IMR-90 (cell line): ENCODE measurements around the gene SLC25A25. TPM values are rescaled to one million over a fixed set of nuclear protein-coding genes. Genes with fewer than 3 reads are reported as not detected.

Experiments
- ATAC-seq: fragments of 200-7000 bp; cut with Tn5 transposase; 2 replicates; pipeline ENCODE4 v1.9.1; 2020; ENCODE audit warnings: low read depth, mild to moderate bottlenecking, moderate library complexity
- BruUV-seq: library from RNA; stranded (reverse); fragments of 400-500 nt; replicated peaks from 2 replicates; lab custom pipeline; 2021; lab: Mats Ljungman, UMichigan
- CTCF ChIA-PET: fragments of 300-600 bp; formaldehyde crosslinking; extraction: SDS; loops from one replicate; lab custom pipeline; 2021; ENCODE audit warnings: antibody characterized with exemption; lab: Yijun Ruan, JAX
- POLR2A ChIA-PET: fragments of 300-600 bp; sonication (Branson Sonifier 250); formaldehyde crosslinking; loops from one replicate; lab custom pipeline; 2022; ENCODE audit warnings: antibody characterized with exemption; ENCODE audit not compliant: unreplicated experiment; lab: Charles Lee
- DNase-seq: peaks from one replicate; pipeline ENCODE4 v3.0.0; 2013
- H2AFZ ChIP-seq: replicated peaks from 2 replicates; pipeline ENCODE3; 2013; ENCODE audit warnings: low read length, mild to moderate bottlenecking; ENCODE audit not compliant: poor library complexity
- H2AK5ac ChIP-seq: 2 replicates; pipeline ENCODE4 v1.6.1; 2013; ENCODE audit warnings: low read depth, low read length, inconsistent platforms
- H2AK9ac ChIP-seq: replicated peaks from 2 replicates; pipeline ENCODE3; 2013; ENCODE audit warnings: mild to moderate bottlenecking, low read depth, low read length, moderate library complexity; ENCODE audit not compliant: poor library complexity
- H2BK120ac ChIP-seq: 2 replicates; pipeline ENCODE4 v1.6.1; 2013; ENCODE audit warnings: low read depth, low read length, inconsistent platforms
- H2BK15ac ChIP-seq: 3 replicates; pipeline ENCODE4 v1.6.1; 2013; ENCODE audit warnings: low read depth, low read length, inconsistent platforms
- H2BK20ac ChIP-seq: 2 replicates; pipeline ENCODE4 v1.6.1; 2013; ENCODE audit warnings: low read depth, mild to moderate bottlenecking, inconsistent platforms, low read length, moderate library complexity
- H2BK5ac ChIP-seq: 2 replicates; pipeline ENCODE4 v1.6.1; 2013; ENCODE audit warnings: mild to moderate bottlenecking, low read depth, low read length, inconsistent platforms; ENCODE audit not compliant: poor library complexity, severe bottlenecking
- H3K14ac ChIP-seq: replicated peaks from 2 replicates; pipeline ENCODE4 v1.6.1; 2013; ENCODE audit warnings: low read depth, low read length, inconsistent platforms
- H3K18ac ChIP-seq: 2 replicates; pipeline ENCODE4 v1.6.1; 2013; ENCODE audit warnings: low read depth, low read length, control low read depth
- H3K23ac ChIP-seq: 2 replicates; pipeline ENCODE4 v1.6.1; 2013; ENCODE audit warnings: low read depth, low read length, inconsistent platforms
- H3K27ac ChIP-seq: 2 replicates; pipeline ENCODE4 v1.5.1; 2013; ENCODE audit warnings: mild to moderate bottlenecking, control low read depth, low read length; ENCODE audit not compliant: insufficient read depth
- H3K27me3 ChIP-seq: 2 replicates; pipeline ENCODE4 v1.6.1; 2013; ENCODE audit warnings: low read length; ENCODE audit not compliant: control insufficient read depth, insufficient read depth
- H3K36me3 ChIP-seq: 2 replicates; pipeline ENCODE4 v1.6.1; 2013; ENCODE audit warnings: low read length, mixed read lengths; ENCODE audit not compliant: control insufficient read depth, insufficient read depth
- H3K4ac ChIP-seq: 2 replicates; pipeline ENCODE4 v1.6.1; 2013; ENCODE audit warnings: low read depth, low read length, inconsistent platforms
- H3K4me1 ChIP-seq: 2 replicates; pipeline ENCODE4 v1.6.1; 2013; ENCODE audit warnings: low read length, mixed read lengths; ENCODE audit not compliant: control insufficient read depth, insufficient read depth
- H3K4me2 ChIP-seq: 2 replicates; pipeline ENCODE4 v1.6.1; 2013; ENCODE audit warnings: low read depth, mild to moderate bottlenecking, control low read depth, low read length, moderate library complexity
- H3K4me3 ChIP-seq: 2 replicates; pipeline ENCODE4 v1.5.1; 2013; ENCODE audit warnings: low read depth, mild to moderate bottlenecking, control low read depth, low read length, moderate library complexity; ENCODE audit not compliant: insufficient read depth
- H3K56ac ChIP-seq: 2 replicates; pipeline ENCODE4 v1.6.1; 2013; ENCODE audit warnings: low read length, inconsistent platforms; ENCODE audit not compliant: insufficient read depth; ENCODE audit errors: extremely low read depth
- H3K79me1 ChIP-seq, 2 experiments: 2 replicates each; pipeline ENCODE4 v1.6.1; 2013; ENCODE audit warnings: low read length in 2 of 2, inconsistent platforms in 1 of 2, low read depth in 1 of 2
- H3K9ac ChIP-seq: 2 replicates; pipeline ENCODE4 v1.6.1; 2013; ENCODE audit warnings: low read depth, low read length, control low read depth
- H3K9me1 ChIP-seq: 2 replicates; pipeline ENCODE4 v1.6.1; 2013; ENCODE audit warnings: low read length, inconsistent platforms; ENCODE audit not compliant: insufficient read depth
- H3K9me3 ChIP-seq: 2 replicates; pipeline ENCODE4 v1.6.1; 2013; ENCODE audit warnings: low read length; ENCODE audit not compliant: control insufficient read depth, insufficient read depth
- H4K20me1 ChIP-seq: 2 replicates; pipeline ENCODE4 v1.6.1; 2013; ENCODE audit warnings: low read length, inconsistent platforms; ENCODE audit not compliant: insufficient read depth
- H4K5ac ChIP-seq: 2 replicates; pipeline ENCODE4 v1.6.1; 2013; ENCODE audit warnings: mild to moderate bottlenecking, low read depth, low read length, control low read depth
- H4K8ac ChIP-seq, 2 experiments: 2 replicates each; pipeline ENCODE4 v1.6.1; 2013; ENCODE audit warnings: low read depth in 2 of 2, low read length in 2 of 2, control low read depth in 1 of 2, inconsistent platforms in 1 of 2
- H4K91ac ChIP-seq: 2 replicates; pipeline ENCODE4 v1.6.1; 2013; ENCODE audit warnings: low read depth, low read length, inconsistent platforms; ENCODE audit not compliant: insufficient read depth
- CTCF ChIP-seq: conservative IDR thresholded peaks from 2 replicates; pipeline ENCODE4 v1.5.1; 2012; ENCODE audit warnings: mild to moderate bottlenecking, low read depth, low read length, improper control_type of control experiment
- MAFK ChIP-seq: IDR thresholded peaks from 2 replicates; pipeline ENCODE4 v1.6.1; 2012; ENCODE audit warnings: low read depth, low read length, improper control_type of control experiment
- NFE2L2 ChIP-seq: fragments of 150-350 bp; IDR thresholded peaks from 2 replicates; pipeline ENCODE4 v1.6.1; 2016; ENCODE audit warnings: low read depth, mild to moderate bottlenecking, low read length
- RAD21 ChIP-seq: IDR thresholded peaks from 2 replicates; pipeline ENCODE4 v1.6.1; 2012; ENCODE audit warnings: low read length, improper control_type of control experiment
- WGBS, 2 experiments: methylation state at CpG; one replicate each; pipeline versions ENCODE4 v1.1.5 to v1.1.7; 2013; ENCODE audit warnings: missing lambda C conversion rate in 2 of 2; ENCODE audit not compliant: insufficient read length in 1 of 2; ENCODE audit errors: extremely low coverage in 2 of 2; 5-methylcytosine and 5-hydroxymethylcytosine counted together
- dilution Hi-C: fragments of 300-500 bp; cut with HindIII; formaldehyde crosslinking; loops from one replicate; pipeline ENCODE4 v1.14.3; 2018; ENCODE audit warnings: low sequenced_read_pairs; ENCODE audit not compliant: unreplicated experiment
- in situ Hi-C: fragments of 300-500 bp; cut with MboI; formaldehyde crosslinking; loops from 3 replicates; pipeline ENCODE4 v1.14.3; 2019; ENCODE audit warnings: low sequenced_read_pairs, inconsistent platforms, mixed read lengths
- intact Hi-C: fragments of 100-400 bp; cut with micrococcal nuclease; formaldehyde crosslinking; loops from 2 replicates; pipeline ENCODE4 v1.10.0; 2022
- polyA plus RNA-seq, 3 experiments: library from polyadenylated mRNA; depleted of rRNA; stranded (reverse); fragments of >200 nt; gene quantifications; 2 replicates each; pipeline ENCODE4 v1.2.3, GENCODE V29; 2012; ENCODE audit warnings: low replicate concordance in 1 of 3
- total RNA-seq: library from RNA; depleted of rRNA; stranded (reverse); fragments of >200 nt; gene quantifications from 2 replicates; pipeline ENCODE4 v1.2.3, GENCODE V29; 2012

The SLC25A25 gene
- total and polyA plus RNA-seq, 2 of the 4 experiments (the other 2 are of a cell fraction): 14.0 to 17.9 TPM

DNA sequence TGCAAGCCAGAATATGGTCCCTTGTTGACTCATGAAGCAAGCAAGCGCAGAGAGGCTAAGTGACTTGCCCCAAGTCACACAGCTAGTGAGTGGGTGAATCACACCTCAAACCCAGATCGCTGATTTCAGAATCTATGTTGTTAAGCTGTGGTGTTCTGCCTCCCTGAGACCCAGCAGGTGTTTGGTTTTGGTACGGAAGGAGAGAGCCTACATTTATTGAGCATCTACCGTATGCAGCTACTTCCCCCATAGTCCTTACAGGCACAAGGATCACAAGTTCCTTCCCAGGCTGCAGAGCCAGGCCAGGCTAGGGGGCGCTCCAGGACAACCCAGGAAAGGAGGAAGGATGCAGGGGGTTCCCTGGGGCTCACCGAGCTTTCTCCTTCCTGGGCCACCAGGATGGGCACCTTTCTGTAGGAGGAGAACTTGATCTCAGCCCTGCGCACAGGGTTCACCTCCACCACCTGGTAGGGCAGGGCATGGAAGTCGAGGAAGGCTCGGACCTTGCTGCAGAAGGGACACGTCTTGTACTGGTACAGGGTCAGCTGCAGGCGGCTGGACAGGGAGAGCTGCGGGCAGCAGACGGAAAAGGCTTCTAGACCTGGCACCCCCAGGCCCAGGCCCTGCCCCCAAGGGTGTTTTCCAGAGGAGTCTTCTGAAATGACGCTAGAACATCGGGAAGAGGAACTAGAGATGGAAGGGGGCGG lies 57.0 kb downstream of the SLC25A25 start:
- no peak overlapping the region for H3K4me2 ChIP-seq
- intact Hi-C loops (no loop called here), dilution Hi-C loops (no loop called here)

More for the DNA sequence above, 57.0 kb downstream of the SLC25A25 start:
- no peak overlapping the region for H2BK20ac ChIP-seq
- TF ChIP-seq MAFK: no peak
- peak; percentile 55 for TF ChIP-seq CTCF
- peak; percentile 46 for TF ChIP-seq RAD21
- no peak for TF ChIP-seq NFE2L2
- peak; percentile 45 for DNase-seq
- peaks cover 17% of the 10 kb centered on the region; the same call in 1 of the 2 replicates for H4K20me1 ChIP-seq
- H3K9me3 ChIP-seq: no peaks in the 10 kb centered on the region
- H3K23ac ChIP-seq: no peak overlapping the region
- H4K91ac ChIP-seq: no peak overlapping the region
- H3K36me3 ChIP-seq: peaks cover 24% of the 10 kb centered on the region
- in situ Hi-C loops: no loop called here
- H2AK9ac ChIP-seq: peak overlapping the region; percentile 55
- H2AFZ ChIP-seq: peak overlapping the region; percentile 33
- H3K27ac ChIP-seq: no peak overlapping the region
- H3K4me1 ChIP-seq: peaks cover 10% of the 10 kb centered on the region; the same call in 1 of the 2 replicates
- H2AK5ac ChIP-seq: no peak overlapping the region
- no TSS peak for BruUV-seq
- H4K8ac ChIP-seq: no peak overlapping the region
- no peak overlapping the region for H3K4me3 ChIP-seq
- H3K9ac ChIP-seq: no peak overlapping the region
- no peak overlapping the region for H2BK5ac ChIP-seq
- no peak overlapping the region for H2BK15ac ChIP-seq
- peaks cover 9 to 39% of the 10 kb centered on the region in 2 experiments; a peak in 3 of 4 replicates for H3K79me1 ChIP-seq
- peaks cover 10% of the 10 kb centered on the region for H3K9me1 ChIP-seq
- no peak overlapping the region for H4K5ac ChIP-seq
- H2BK120ac ChIP-seq: no peak overlapping the region
- H3K18ac ChIP-seq: no peak overlapping the region
- CTCF ChIA-PET: interaction anchor here (0.7 to 0.9 kb wide), 2 partner anchors 12 to 90 kb away, joined by 3 read pairs; no protein-coding TSS in a partner anchor
- 100% methylated on average over 1 of the region's 16 CpGs; no CpG with 5 or more reads in 1 of the 2 experiments for WGBS, 2 experiments
- H3K14ac ChIP-seq: no peak overlapping the region
- H3K27me3 ChIP-seq: no peaks in the 10 kb centered on the region
- POLR2A ChIA-PET: no interaction called here
- H3K4ac ChIP-seq: no peak overlapping the region
- H3K56ac ChIP-seq: no peak overlapping the region
- ATAC-seq: no peak
